D721Med (cell line): ENCODE data around the gene ATP1A4.

ENCODE experiments used
- DNase-seq: peaks from one replicate; pipeline ENCODE4 v3.0.0; 2011; ENCODE audit warnings: low spot score; ENCODE audit not compliant: insufficient read length
- FAIRE-seq: peaks from 2 replicates; lab custom pipeline; 2011; peaks lifted over from hg19 to GRCh38; lab: Jason Lieb, UNC
- CTCF ChIP-seq: IDR thresholded peaks from 2 replicates; pipeline ENCODE4 v1.5.1; 2012; ENCODE audit warnings: mild to moderate bottlenecking, control low read depth; ENCODE audit not compliant: insufficient read depth; ENCODE audit errors: missing control alignments

Gene ATP1A4

GRCh38 chr1:160225345-160225744, 73.9 kb downstream of the ATP1A4 start:
- TF ChIP-seq CTCF, result no peak
- FAIRE-seq (no peak), DNase-seq (no peak)

- FAIRE-seq (no peak), DNase-seq (no peak)
- no peak for TF ChIP-seq CTCF
These were observed 75.2 kb downstream of the ATP1A4 start for GRCh38 chr1:160226623-160227022.

DNA sequence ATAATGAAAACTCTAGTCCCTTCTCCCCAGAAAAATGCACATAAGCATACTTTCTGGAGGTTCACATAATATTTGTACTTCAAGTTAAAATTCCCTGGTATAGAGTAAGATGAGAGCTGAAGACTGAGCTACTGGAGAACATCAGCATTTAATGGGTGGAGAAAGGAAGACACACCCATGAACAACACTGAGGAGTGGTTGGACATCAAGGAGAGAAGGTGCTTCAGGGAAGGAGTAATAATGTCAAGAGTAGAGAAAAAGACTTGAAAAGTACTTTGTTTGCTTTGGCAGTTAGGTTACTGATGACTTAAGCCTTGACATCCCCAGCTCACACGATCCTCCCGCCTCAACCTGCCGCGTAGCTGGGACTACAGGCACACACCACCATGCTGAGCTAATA, 75.6 kb downstream of the ATP1A4 start:
- no peak for TF ChIP-seq CTCF
- no peak for FAIRE-seq
- no peak for DNase-seq

DNA sequence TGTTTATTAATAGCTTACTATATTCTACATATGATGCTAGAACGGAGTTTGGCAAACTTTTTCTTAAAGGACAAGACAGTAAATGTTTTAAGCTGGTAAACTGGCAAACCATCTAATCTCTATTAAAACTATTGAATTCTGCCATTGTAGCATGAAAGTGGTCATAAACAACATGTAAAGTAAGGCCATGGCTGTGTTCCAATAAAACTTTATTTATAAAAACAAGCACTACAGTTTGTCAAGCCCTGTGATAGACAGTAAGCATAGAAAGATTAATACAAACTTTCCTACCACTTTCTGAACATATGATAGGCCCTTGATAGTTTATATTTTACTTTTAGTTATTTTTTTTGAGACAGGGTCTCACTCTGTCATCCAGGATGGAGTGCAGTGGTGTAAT, 76.2 kb downstream of the ATP1A4 start:
- no peak for DNase-seq
- no peak for TF ChIP-seq CTCF
- no peak for FAIRE-seq

DNA sequence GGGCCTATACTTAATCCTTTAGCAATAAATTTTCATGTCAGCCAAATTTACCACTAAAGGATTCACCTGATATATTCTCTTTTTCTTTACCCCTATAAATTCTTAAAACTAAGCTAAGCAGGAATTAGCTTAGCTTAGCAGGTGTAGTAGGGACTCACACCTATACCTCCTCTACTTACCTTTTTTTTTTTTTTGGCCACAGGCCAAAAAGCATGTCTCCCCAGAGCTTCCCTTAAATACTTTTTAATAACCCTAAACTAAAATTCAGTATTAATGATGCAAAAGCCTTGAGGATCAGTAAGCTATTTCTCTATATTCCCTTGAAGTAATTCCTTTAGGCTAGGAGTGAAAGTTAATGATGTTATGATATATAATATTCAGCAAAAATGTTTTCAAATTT, 77.0 kb downstream of the ATP1A4 start:
- DNase-seq (no peak), FAIRE-seq (peak; percentile 29)
- no peak for TF ChIP-seq CTCF

DNA sequence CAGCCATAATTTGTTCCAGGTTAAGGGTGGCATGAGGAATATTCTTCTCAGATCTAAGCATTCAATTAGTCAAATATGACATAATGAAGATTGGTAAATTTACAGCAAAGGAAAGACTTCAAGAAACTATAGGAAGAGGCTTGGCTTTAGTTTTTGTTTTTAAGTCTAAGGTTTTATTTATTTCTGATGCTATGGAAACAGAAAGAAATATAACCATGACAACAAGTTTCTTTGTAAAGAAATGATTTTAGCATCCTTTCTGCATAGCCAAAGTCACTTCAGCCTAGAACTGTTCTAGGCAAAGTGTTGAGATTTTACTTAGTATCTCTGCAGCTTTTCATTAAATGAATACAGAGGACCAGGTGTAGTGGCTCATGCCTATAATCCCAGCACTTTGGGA, 81.5 kb downstream of the ATP1A4 start:
- peak; percentile 21 for FAIRE-seq
- no peak for DNase-seq
- TF ChIP-seq CTCF, result no peak
